ENCODE measurements around the gene ZNF366.

DNA sequence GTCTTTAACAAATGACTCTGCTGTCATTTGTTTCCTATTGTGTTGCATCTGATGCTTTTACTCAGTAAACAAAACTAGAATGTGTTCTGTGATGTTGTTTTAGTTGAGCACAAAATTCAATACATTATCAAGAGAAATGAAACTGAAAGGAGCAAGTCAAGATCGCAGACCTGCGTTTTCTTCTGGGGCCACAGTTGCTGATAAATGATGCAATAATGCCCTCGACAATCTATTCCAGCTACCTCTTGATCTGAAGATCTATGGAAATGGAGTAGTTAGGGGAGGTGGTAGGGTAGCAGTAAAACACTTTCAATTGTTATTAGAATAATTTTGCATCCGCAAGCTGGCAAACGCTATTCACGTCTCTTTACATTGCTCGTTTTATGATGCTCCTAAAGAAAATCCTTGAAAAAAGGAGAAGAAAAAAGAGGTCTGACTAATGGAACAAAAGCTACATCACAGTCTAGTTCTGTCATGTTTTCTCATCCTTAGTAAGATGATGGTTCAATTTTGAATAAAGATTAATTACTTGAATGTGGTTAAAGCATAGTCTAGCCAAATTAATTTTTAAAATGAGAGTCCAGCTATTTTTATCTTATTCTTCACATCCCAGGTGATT is 1.6 kb downstream of the ZNF366 start:
- TF ChIP-seq MAX (IDR thresholded peaks at IDR 0.05) (no peak), RAD21 (IDR thresholded peaks at IDR 0.05; ENCODE audit: low read depth) (no peak), EGR1 (IDR thresholded peaks at IDR 0.05; ENCODE audit: low read depth) (no peak), POLR2A (IDR thresholded peaks at IDR 0.05; ENCODE audit: borderline replicate concordance, extremely low read depth, insufficient read depth, insufficient read length) (no peak), FOSL1 (IDR thresholded peaks at IDR 0.05; ENCODE audit: low read depth) (no peak), POLR2AphosphoS5 (IDR thresholded peaks at IDR 0.05; ENCODE audit: low read depth, low read length) (no peak), JUND (IDR thresholded peaks at IDR 0.05) (no peak), EZH2 (IDR thresholded peaks at IDR 0.05) (no peak), ZBTB33 (IDR thresholded peaks at IDR 0.05; ENCODE audit: extremely low read depth, insufficient replicate concordance, low read length) (no peak), SRF (IDR thresholded peaks at IDR 0.05; ENCODE audit: low read depth) (no peak), YY1 (IDR thresholded peaks at IDR 0.05; ENCODE audit: extremely low read depth, insufficient replicate concordance, low read depth, low read length) (no peak)
- TF ChIP-seq, protein P1, sequence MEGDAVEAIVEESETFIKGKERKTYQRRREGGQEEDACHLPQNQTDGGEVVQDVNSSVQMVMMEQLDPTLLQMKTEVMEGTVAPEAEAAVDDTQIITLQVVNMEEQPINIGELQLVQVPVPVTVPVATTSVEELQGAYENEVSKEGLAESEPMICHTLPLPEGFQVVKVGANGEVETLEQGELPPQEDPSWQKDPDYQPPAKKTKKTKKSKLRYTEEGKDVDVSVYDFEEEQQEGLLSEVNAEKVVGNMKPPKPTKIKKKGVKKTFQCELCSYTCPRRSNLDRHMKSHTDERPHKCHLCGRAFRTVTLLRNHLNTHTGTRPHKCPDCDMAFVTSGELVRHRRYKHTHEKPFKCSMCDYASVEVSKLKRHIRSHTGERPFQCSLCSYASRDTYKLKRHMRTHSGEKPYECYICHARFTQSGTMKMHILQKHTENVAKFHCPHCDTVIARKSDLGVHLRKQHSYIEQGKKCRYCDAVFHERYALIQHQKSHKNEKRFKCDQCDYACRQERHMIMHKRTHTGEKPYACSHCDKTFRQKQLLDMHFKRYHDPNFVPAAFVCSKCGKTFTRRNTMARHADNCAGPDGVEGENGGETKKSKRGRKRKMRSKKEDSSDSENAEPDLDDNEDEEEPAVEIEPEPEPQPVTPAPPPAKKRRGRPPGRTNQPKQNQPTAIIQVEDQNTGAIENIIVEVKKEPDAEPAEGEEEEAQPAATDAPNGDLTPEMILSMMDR (IDR thresholded peaks at IDR 0.05 in 2 of 3, conservative IDR thresholded peaks at IDR 0.05 in 1 of 3; ENCODE audit: borderline replicate concordance in 1 of 3, insufficient read depth in 1 of 3, low read depth in 2 of 3, low read length in 2 of 3), result no peak
- TF ChIP-seq, protein P2, sequence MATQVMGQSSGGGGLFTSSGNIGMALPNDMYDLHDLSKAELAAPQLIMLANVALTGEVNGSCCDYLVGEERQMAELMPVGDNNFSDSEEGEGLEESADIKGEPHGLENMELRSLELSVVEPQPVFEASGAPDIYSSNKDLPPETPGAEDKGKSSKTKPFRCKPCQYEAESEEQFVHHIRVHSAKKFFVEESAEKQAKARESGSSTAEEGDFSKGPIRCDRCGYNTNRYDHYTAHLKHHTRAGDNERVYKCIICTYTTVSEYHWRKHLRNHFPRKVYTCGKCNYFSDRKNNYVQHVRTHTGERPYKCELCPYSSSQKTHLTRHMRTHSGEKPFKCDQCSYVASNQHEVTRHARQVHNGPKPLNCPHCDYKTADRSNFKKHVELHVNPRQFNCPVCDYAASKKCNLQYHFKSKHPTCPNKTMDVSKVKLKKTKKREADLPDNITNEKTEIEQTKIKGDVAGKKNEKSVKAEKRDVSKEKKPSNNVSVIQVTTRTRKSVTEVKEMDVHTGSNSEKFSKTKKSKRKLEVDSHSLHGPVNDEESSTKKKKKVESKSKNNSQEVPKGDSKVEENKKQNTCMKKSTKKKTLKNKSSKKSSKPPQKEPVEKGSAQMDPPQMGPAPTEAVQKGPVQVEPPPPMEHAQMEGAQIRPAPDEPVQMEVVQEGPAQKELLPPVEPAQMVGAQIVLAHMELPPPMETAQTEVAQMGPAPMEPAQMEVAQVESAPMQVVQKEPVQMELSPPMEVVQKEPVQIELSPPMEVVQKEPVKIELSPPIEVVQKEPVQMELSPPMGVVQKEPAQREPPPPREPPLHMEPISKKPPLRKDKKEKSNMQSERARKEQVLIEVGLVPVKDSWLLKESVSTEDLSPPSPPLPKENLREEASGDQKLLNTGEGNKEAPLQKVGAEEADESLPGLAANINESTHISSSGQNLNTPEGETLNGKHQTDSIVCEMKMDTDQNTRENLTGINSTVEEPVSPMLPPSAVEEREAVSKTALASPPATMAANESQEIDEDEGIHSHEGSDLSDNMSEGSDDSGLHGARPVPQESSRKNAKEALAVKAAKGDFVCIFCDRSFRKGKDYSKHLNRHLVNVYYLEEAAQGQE (IDR thresholded peaks at IDR 0.05; ENCODE audit: low read depth), result no peak
